Forelimb muscle (tissue), 1 donor: ENCODE data around the gene NT5E. TPM values are rescaled to one million over a fixed set of nuclear protein-coding genes. Genes with fewer than 3 reads are reported as not detected.

Experiments
- DNase-seq: peaks from one replicate; pipeline ENCODE4 v3.0.0-alpha.2; 2013; ENCODE audit warnings: low read depth
- polyA plus RNA-seq: library from polyadenylated mRNA; unstranded; fragments of 120-200 nt; gene quantifications from one replicate; pipeline ENCODE4 v1.2.1, GENCODE V29; 2013; ENCODE audit not compliant: insufficient read length

NT5E gene
- polyA plus RNA-seq, 1 donor, result 20.8 TPM

DNA sequence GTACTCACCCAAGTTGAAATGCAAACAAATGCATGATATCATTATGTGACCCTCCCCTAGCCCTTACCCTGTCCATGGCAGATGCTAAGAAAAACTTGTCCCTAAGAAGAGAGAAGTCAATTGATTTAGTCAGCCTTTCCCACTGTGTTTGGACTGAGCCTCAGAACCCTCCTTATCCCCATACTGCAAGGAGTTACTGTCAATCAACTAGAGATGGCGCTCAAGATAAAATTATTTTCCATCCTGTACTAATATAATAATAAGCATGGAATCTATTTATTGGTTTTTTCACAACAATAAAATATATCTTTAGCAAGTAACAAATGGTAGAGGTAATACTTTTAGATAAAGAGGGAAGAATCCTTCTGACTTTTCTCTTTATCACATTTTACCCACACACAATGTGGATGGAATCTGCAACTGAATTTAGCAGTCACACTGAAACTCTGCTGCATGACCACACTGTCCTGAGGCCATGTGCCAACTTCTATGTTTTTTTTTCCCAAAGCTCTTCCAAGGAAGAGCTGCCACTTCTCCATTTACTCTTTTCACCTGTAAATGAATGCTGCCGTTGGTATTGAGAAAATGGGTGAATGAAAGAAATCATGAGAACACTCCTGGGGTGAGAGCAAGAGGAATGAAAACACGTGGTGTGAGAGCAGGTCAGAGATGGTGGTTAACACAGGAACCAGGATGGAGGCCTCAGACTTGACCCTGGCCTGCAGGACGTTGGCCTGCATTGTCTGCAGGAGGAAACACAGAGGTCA, 10.5 kb downstream of the NT5E start:
- DNase-seq, result no peak

- no peak for DNase-seq
Measured at GRCh38 chr6:85460921-85461797, 11.3 kb downstream of the NT5E start.

DNA sequence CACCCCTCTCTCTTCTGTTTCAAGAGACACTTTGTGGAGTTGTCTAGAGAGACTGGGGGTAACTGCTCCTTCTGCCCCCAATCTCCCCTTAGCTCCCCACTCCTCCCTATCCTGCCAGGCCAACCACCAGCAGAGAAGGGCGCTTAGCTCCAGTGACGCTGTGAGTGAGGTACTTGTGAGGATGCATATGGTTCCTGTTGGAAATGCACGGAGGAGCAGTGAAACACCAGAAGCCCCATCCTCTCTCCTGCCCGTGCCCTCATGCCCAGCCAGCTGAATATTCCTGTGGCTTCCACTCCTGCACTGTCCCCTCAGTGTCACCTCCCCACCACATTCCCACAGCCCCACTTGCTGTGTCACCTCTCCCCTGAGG, 11.9 kb downstream of the NT5E start:
- no peak for DNase-seq

GRCh38 chr6:85462673-85463072, 12.8 kb downstream of the NT5E start:
- DNase-seq, result no peak

GRCh38 chr6:85463621-85464259, 13.9 kb downstream of the NT5E start:
- DNase-seq, result no peak

DNA sequence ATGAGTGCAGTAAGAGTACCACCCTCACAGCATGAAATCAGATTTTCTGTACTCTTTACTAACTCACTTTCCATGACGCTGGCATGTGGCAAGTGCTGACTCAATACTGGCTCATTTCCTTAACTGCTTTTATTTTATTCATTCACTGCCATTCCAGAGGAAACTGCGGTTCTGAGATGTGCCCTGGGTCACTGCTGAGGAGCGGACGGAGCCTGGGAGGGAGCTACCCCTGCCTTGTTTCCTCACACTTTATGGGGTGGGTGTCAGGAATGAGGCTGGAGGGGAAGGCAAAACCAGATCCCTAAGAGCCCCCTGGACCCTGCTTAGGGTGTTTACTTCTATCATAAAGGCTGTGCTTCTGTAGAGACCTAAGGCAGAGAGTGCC, 14.4 kb downstream of the NT5E start:
- no peak for DNase-seq

- no peak for DNase-seq
Measured at GRCh38 chr6:85464722-85465150, 14.9 kb downstream of the NT5E start.

DNA sequence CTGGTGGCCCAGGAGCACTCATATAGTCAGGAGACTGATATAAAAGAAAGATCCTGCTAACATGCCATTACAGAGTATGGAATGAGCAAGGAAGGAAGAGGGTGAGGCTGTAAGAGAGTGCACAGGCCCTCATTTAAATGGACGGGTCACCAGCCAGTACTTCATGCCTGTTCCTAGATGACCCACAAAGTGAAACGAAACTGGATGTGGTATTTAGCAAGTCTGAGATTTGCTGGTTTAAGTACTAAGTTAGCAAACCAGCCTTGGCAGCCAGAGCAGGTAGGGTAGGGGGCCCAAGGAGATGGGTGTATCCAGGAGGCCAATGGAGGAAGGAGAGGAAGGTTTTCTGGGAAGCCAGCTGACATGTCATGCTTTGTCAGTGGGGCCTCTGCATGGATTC, 15.9 kb downstream of the NT5E start:
- DNase-seq, result no peak

DNA sequence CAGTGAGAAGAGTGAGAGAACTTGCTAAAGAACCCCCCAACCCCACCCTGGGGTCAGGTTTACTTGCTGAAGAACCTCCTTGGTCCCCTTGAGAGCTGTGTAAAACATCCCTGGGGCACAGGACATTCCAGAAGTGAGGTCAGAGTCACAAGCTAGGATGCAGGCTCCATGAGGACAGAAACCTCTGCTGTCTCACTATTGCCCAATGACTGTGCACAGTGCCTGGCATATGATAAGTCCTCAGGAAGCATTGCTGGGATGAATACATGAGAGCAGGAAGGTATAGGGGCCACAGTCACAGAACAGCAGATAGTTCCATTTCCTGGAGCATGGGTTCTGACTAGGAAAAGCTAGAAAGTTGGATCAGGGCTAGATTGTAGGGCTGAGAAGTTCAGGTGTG, 18.4 kb downstream of the NT5E start:
- DNase-seq, result no peak

DNA sequence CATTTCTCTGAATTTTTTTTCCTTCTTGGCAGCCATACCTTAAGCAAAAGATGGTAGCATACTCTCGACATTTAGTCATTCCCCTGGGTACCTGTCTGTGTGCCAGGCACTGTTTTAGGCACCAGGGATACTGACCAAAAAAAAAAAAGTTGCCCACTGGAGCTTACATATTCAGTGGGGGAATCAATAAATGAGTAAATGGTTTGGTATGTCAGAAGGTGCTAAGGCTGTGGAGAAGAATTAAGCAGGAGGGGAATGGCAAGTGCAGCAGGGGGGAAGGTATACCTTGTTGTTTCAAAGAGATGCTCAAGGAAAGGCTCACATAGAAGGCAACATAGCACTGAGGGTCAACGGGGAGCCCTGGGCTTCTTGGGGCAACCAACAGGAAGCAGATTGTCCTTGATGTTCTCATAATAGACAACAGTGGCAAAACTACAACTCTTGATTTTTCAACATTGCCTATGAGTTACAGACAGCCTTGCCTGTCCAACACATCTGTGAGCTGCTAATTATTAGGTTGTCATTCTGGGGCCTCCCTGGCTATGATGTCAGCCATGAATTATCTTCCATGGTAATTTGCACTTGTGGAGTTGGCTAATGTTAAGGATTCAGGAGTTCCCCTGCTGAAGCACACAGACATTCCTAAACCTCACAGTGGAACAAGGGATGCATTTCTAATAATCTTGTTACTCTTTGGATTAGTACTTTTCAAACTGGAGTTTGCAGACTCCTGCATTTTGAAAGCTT, 19.6 kb downstream of the NT5E start:
- DNase-seq, result no peak

GRCh38 chr6:85470023-85470410, 20.1 kb downstream of the NT5E start:
- DNase-seq, result no peak

- no peak for DNase-seq
Measured at GRCh38 chr6:85472744-85473143, 22.9 kb downstream of the NT5E start.

- DNase-seq, result no peak
Measured at GRCh38 chr6:85473748-85474147, 23.9 kb downstream of the NT5E start.

- no peak for DNase-seq
Measured at GRCh38 chr6:85476532-85476931, 26.6 kb downstream of the NT5E start.

- DNase-seq, result no peak
Measured at GRCh38 chr6:85479208-85479607, 29.3 kb downstream of the NT5E start.

GRCh38 chr6:85482206-85482904, 32.5 kb downstream of the NT5E start:
- no peak for DNase-seq

- DNase-seq, result no peak
Measured at GRCh38 chr6:85482905-85483700, 33.2 kb downstream of the NT5E start.

GRCh38 chr6:85483846-85484245, 34.0 kb downstream of the NT5E start:
- DNase-seq, result no peak

- DNase-seq, result no peak
Measured at GRCh38 chr6:85484948-85485347, 35.1 kb downstream of the NT5E start.

DNA sequence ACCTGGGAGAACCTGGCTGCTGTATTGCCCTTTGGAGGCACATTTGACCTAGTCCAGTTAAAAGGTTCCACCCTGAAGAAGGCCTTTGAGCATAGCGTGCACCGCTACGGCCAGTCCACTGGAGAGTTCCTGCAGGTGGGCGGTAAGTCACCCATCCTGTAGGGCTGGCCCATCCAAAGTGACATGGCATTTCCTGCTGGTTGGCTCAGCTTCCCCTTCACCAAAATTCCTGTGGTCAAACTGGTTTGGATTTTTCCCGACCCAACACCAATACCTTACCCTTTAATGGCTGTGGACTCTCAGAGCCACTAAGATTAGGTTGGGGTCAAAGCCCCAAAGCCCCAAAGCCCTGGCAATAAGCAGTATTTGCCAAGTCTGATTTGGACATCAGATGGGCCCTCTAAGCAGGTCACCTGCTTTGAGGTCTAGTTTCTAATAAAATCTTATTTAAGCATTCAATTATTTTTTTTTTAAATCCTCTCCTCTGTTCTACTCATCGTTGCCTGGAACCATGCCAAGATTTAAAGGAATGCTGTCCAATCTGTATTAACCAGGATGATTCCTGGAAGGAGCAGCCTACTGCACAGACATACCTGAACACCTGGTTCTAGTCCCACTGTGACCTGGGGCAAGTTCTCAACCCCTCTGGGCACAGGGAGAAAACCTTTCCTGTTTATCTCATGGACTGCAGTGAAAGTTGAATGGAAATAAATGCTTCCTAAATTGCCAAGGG, 40.8 kb downstream of the NT5E start:
- no peak for DNase-seq
